ENCODE results near the gene TACC3.

The TACC3 gene

GRCh38 chr4:1762264-1763010, 41.1 kb downstream of the TACC3 start:
- no peak for DNase-seq

- no peak for DNase-seq
These were observed 41.8 kb downstream of the TACC3 start for GRCh38 chr4:1763070-1763549.

- no peak for DNase-seq
These were observed 42.3 kb downstream of the TACC3 start for GRCh38 chr4:1763550-1764080.

GRCh38 chr4:1764670-1765069, 43.3 kb downstream of the TACC3 start:
- DNase-seq, result no peak

GRCh38 chr4:1765409-1766072, 44.2 kb downstream of the TACC3 start:
- DNase-seq, result no peak

GRCh38 chr4:1766106-1767060, 45.1 kb downstream of the TACC3 start:
- no peak for DNase-seq

GRCh38 chr4:1767061-1767769, 45.9 kb downstream of the TACC3 start:
- no peak for DNase-seq

- DNase-seq, result no peak
These were observed 46.5 kb downstream of the TACC3 start for GRCh38 chr4:1767770-1768366.

GRCh38 chr4:1768367-1769034, 47.2 kb downstream of the TACC3 start:
- DNase-seq, result no peak

- DNase-seq, result no peak
These were observed 48.4 kb downstream of the TACC3 start for GRCh38 chr4:1769692-1770091.

- DNase-seq, result no peak
These were observed 48.9 kb downstream of the TACC3 start for GRCh38 chr4:1770245-1770644.

- DNase-seq, result no peak
These were observed 49.5 kb downstream of the TACC3 start for GRCh38 chr4:1770791-1771231.

- no peak for DNase-seq
These were observed 50.4 kb downstream of the TACC3 start for GRCh38 chr4:1771555-1772305.

GRCh38 chr4:1772853-1773538, 51.7 kb downstream of the TACC3 start:
- no peak for DNase-seq

- no peak for DNase-seq
These were observed 52.4 kb downstream of the TACC3 start for GRCh38 chr4:1773754-1774153.

GRCh38 chr4:1775731-1776500, 54.6 kb downstream of the TACC3 start:
- no peak for DNase-seq

- no peak for DNase-seq
These were observed 55.3 kb downstream of the TACC3 start for GRCh38 chr4:1776521-1777161.

- DNase-seq, result no peak
These were observed 56.7 kb downstream of the TACC3 start for GRCh38 chr4:1777822-1778641.

Data from activated effector memory CD4-positive, alpha-beta T cell treated with Interleukin-2 at 50 U/mL for 16 hours (primary cell).